K562 (cell line): ENCODE data around the gene LAMA2.

ENCODE experiments used
- POLR2A ChIP-seq: fragments of 450-650 bp; conservative IDR thresholded peaks from 2 replicates; pipeline ENCODE4 v1.6.1; 2016
- POLR2B ChIP-seq: fragments of 450-650 bp; IDR thresholded peaks from 2 replicates; pipeline ENCODE4 v1.6.1; 2018; ENCODE audit warnings: low read depth; ENCODE audit not compliant: partially characterized antibody
- RFX5 ChIP-seq: IDR thresholded peaks from 2 replicates; pipeline ENCODE4 v1.6.1; 2011; ENCODE audit warnings: low read depth, mild to moderate bottlenecking, improper control_type of control experiment, low read length
- TF ChIP-seq, protein P1 (sequence below): sonication (generic); formaldehyde crosslinking; IDR thresholded peaks from 2 replicates; pipeline ENCODE4 v1.8.0; 2023; ENCODE audit warnings: mild to moderate bottlenecking, missing genetic modification reagents

DNA sequence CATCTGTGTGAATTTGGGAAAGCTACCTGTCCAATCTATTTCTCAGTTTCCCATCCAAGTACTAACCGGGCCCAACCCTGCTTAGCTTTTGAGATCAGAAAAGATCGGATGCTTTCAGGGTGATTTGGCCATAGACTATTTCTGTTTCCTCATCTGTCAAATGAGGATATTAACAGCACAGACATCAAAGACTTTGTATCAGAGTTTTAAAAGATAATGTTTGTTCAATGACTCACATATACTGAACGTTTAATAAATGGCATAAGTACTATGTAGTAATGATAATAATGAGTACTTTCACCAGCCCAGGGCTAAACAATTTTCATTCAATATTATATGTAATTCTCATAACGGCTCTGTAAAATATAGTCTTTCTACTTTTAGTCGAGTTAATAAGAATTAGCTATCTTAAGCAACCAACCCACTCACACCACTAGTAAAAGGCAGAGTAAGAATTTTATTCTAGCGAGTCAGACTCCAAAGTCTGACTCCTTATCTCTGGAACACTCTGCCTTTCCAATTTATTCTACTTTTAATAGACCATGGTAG, 610.5 kb downstream of the LAMA2 start:
- TF ChIP-seq, protein P1, sequence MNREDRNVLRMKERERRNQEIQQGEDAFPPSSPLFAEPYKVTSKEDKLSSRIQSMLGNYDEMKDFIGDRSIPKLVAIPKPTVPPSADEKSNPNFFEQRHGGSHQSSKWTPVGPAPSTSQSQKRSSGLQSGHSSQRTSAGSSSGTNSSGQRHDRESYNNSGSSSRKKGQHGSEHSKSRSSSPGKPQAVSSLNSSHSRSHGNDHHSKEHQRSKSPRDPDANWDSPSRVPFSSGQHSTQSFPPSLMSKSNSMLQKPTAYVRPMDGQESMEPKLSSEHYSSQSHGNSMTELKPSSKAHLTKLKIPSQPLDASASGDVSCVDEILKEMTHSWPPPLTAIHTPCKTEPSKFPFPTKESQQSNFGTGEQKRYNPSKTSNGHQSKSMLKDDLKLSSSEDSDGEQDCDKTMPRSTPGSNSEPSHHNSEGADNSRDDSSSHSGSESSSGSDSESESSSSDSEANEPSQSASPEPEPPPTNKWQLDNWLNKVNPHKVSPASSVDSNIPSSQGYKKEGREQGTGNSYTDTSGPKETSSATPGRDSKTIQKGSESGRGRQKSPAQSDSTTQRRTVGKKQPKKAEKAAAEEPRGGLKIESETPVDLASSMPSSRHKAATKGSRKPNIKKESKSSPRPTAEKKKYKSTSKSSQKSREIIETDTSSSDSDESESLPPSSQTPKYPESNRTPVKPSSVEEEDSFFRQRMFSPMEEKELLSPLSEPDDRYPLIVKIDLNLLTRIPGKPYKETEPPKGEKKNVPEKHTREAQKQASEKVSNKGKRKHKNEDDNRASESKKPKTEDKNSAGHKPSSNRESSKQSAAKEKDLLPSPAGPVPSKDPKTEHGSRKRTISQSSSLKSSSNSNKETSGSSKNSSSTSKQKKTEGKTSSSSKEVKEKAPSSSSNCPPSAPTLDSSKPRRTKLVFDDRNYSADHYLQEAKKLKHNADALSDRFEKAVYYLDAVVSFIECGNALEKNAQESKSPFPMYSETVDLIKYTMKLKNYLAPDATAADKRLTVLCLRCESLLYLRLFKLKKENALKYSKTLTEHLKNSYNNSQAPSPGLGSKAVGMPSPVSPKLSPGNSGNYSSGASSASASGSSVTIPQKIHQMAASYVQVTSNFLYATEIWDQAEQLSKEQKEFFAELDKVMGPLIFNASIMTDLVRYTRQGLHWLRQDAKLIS (CRISPR knock-in tag) = no peak
- TF ChIP-seq POLR2A (no peak), POLR2B (no peak), RFX5 (no peak)
